Ishikawa (cell line): ENCODE results near the gene C20orf173.

Experiments
- CEBPB ChIP-seq: IDR thresholded peaks from 2 replicates; pipeline ENCODE4 v1.6.1; 2012
- CREB1 ChIP-seq: IDR thresholded peaks from 2 replicates; pipeline ENCODE4 v1.6.1; 2012; ENCODE audit warnings: low read depth
- EGR1 ChIP-seq: IDR thresholded peaks from 2 replicates; pipeline ENCODE4 v1.6.1; 2012
- EP300 ChIP-seq: IDR thresholded peaks from 2 replicates; pipeline ENCODE4 v1.6.1; 2012; ENCODE audit warnings: borderline replicate concordance
- NFIC ChIP-seq: IDR thresholded peaks from 2 replicates; pipeline ENCODE4 v1.6.1; 2012
- RAD21 ChIP-seq: IDR thresholded peaks from 2 replicates; pipeline ENCODE4 v1.6.1; 2012; ENCODE audit warnings: low read depth
- TAF1 ChIP-seq: IDR thresholded peaks from 2 replicates; pipeline ENCODE4 v1.6.1; 2012; ENCODE audit warnings: low read depth, mild to moderate bottlenecking
- TCF12 ChIP-seq: IDR thresholded peaks from 2 replicates; pipeline ENCODE4 v1.6.1; 2012; ENCODE audit warnings: low read depth
- TEAD4 ChIP-seq: IDR thresholded peaks from 2 replicates; pipeline ENCODE4 v1.6.1; 2012
- YY1 ChIP-seq: IDR thresholded peaks from 2 replicates; pipeline ENCODE4 v1.6.1; 2012; ENCODE audit warnings: low read depth
- TF ChIP-seq, protein P1 (sequence below): IDR thresholded peaks from 2 replicates; pipeline ENCODE4 v1.6.1; 2012
- TF ChIP-seq, protein P2 (sequence below): IDR thresholded peaks from 2 replicates; pipeline ENCODE4 v1.6.1; 2012; ENCODE audit warnings: low read depth, mild to moderate bottlenecking
- TF ChIP-seq, protein P3 (sequence below): IDR thresholded peaks from 2 replicates; pipeline ENCODE4 v1.6.1; 2012

C20orf173 gene

DNA sequence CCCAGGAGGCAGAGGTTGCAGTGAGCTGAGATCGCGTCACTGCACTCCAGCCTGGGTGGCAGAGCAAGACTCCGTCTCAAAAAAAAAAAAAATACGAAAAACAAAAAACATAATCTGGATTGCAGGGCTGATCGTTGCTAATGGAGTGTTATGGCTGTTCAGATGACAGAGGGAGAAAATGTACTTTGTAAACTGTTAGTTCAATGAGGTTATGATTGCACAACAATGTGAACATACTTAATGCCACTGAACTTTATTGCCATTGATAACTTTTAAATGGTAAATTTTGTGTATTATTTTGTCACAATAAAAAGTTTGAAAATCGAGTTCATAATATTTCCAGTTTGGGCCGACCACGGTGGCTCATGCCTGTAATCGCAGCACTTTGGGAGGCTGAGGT is 10.5 kb downstream of the C20orf173 start:
- no peak for TF ChIP-seq RAD21
- TF ChIP-seq EP300: no peak
- TF ChIP-seq CEBPB: no peak
- no peak for TF ChIP-seq TCF12
- no peak for TF ChIP-seq YY1
- TF ChIP-seq TEAD4: no peak
- no peak for TF ChIP-seq EGR1
- TF ChIP-seq TAF1: no peak
- TF ChIP-seq, protein P1, sequence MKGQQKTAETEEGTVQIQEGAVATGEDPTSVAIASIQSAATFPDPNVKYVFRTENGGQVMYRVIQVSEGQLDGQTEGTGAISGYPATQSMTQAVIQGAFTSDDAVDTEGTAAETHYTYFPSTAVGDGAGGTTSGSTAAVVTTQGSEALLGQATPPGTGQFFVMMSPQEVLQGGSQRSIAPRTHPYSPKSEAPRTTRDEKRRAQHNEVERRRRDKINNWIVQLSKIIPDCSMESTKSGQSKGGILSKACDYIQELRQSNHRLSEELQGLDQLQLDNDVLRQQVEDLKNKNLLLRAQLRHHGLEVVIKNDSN: no peak
- TF ChIP-seq, protein P2, sequence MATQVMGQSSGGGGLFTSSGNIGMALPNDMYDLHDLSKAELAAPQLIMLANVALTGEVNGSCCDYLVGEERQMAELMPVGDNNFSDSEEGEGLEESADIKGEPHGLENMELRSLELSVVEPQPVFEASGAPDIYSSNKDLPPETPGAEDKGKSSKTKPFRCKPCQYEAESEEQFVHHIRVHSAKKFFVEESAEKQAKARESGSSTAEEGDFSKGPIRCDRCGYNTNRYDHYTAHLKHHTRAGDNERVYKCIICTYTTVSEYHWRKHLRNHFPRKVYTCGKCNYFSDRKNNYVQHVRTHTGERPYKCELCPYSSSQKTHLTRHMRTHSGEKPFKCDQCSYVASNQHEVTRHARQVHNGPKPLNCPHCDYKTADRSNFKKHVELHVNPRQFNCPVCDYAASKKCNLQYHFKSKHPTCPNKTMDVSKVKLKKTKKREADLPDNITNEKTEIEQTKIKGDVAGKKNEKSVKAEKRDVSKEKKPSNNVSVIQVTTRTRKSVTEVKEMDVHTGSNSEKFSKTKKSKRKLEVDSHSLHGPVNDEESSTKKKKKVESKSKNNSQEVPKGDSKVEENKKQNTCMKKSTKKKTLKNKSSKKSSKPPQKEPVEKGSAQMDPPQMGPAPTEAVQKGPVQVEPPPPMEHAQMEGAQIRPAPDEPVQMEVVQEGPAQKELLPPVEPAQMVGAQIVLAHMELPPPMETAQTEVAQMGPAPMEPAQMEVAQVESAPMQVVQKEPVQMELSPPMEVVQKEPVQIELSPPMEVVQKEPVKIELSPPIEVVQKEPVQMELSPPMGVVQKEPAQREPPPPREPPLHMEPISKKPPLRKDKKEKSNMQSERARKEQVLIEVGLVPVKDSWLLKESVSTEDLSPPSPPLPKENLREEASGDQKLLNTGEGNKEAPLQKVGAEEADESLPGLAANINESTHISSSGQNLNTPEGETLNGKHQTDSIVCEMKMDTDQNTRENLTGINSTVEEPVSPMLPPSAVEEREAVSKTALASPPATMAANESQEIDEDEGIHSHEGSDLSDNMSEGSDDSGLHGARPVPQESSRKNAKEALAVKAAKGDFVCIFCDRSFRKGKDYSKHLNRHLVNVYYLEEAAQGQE: no peak

DNA sequence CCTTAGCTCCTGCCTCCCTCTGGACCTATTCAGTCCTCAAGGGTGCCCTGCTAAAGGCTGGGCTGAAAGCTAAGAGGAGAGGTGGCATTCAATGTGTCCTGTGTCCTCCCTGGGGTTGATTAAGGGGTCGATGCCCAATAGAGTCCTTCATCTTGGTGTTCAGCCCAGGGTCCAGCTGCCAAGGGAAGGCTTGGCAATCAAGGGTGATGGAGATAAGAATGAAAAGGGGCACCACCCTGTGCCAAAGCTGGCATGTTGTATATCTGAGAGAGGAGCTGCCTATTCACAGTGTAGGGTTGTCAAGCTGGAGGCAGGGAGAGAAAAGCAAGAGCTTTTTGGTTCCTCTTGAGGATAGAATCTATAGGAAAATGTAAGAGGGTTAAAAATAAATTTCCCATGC is 12.3 kb downstream of the C20orf173 start:
- TF ChIP-seq CREB1 (no peak), EGR1 (no peak), TAF1 (no peak), NFIC (no peak), CEBPB (no peak), TEAD4 (no peak), RAD21 (no peak), EP300 (no peak)
- TF ChIP-seq, protein P2: no peak
- TF ChIP-seq, protein P3, sequence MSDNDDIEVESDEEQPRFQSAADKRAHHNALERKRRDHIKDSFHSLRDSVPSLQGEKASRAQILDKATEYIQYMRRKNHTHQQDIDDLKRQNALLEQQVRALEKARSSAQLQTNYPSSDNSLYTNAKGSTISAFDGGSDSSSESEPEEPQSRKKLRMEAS: no peak

DNA sequence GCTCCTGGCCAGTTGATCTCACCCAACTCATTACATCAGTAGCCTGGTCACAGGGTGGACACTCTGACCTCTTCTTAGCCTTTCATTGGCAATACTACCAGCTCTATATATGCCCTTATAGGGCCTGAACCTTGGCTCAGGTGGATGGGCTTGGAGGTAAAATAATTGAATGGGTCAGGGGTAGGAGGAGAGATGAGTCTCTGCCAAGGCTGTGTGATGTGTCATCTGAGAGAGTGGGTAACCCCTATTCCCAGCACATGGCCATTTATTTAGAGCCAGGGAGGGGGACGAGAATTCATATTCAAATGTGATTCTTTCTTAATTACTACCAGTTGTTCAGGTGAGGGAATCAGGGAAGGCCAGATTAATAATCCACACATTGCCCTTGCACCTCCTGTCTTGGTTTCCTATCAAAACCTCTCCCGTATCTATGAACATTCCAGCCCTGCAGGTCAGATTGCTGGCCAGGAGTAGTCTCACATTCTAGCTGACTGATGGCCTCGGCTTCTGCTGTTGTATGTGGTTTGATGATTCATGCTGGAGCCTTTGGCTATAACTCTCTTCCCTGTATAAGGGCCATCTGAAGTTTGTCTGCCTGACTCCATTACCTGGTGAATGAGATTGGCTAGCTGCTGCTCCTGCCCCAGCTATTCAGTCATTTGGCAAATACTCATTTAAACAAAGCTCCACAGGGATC is 13.4 kb downstream of the C20orf173 start:
- TF ChIP-seq, protein P2: no peak

DNA sequence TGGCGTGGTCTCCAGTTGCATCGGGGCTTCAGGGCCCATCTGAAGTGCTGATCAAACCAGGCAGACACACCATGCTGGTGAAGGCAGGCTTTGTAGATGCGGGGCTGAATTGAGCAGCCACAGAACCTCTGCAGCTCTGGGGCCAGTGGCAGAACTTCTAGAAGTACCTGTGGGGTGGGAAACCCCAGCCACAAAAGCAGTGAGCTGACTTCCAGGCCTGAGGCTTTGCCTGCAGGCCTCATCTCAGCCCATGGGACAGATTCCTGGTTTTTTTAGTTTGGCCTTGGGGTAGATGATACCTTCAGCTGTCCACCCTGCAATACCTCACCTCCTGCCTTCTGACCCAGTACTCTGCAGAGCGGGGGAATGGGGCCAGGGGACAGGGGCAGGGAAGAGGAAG is 14.1 kb downstream of the C20orf173 start:
- TF ChIP-seq CREB1 (no peak), TEAD4 (no peak), TCF12 (no peak), NFIC (no peak), CEBPB (no peak), EGR1 (no peak), RAD21 (no peak), EP300 (no peak)
- TF ChIP-seq, protein P1: no peak
- TF ChIP-seq, protein P3: no peak
- TF ChIP-seq, protein P2: no peak
